ENCODE results near the gene EMD.

- no peak for TF ChIP-seq RAD21 (IDR thresholded peaks at IDR 0.05; ENCODE audit: low read depth)
- TF ChIP-seq EP300 (IDR thresholded peaks at IDR 0.05; ENCODE audit: borderline replicate concordance), result no peak
- TF ChIP-seq FOXM1 (IDR thresholded peaks at IDR 0.05; ENCODE audit: borderline replicate concordance, low read depth), result no peak
- no peak for TF ChIP-seq NFIC (IDR thresholded peaks at IDR 0.05)
- TF ChIP-seq, protein P1, sequence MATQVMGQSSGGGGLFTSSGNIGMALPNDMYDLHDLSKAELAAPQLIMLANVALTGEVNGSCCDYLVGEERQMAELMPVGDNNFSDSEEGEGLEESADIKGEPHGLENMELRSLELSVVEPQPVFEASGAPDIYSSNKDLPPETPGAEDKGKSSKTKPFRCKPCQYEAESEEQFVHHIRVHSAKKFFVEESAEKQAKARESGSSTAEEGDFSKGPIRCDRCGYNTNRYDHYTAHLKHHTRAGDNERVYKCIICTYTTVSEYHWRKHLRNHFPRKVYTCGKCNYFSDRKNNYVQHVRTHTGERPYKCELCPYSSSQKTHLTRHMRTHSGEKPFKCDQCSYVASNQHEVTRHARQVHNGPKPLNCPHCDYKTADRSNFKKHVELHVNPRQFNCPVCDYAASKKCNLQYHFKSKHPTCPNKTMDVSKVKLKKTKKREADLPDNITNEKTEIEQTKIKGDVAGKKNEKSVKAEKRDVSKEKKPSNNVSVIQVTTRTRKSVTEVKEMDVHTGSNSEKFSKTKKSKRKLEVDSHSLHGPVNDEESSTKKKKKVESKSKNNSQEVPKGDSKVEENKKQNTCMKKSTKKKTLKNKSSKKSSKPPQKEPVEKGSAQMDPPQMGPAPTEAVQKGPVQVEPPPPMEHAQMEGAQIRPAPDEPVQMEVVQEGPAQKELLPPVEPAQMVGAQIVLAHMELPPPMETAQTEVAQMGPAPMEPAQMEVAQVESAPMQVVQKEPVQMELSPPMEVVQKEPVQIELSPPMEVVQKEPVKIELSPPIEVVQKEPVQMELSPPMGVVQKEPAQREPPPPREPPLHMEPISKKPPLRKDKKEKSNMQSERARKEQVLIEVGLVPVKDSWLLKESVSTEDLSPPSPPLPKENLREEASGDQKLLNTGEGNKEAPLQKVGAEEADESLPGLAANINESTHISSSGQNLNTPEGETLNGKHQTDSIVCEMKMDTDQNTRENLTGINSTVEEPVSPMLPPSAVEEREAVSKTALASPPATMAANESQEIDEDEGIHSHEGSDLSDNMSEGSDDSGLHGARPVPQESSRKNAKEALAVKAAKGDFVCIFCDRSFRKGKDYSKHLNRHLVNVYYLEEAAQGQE (IDR thresholded peaks at IDR 0.05; ENCODE audit: low read depth), result no peak
- TF ChIP-seq TCF12 (IDR thresholded peaks at IDR 0.05; ENCODE audit: low read depth), result no peak
- no peak for TF ChIP-seq CREB1 (IDR thresholded peaks at IDR 0.05; ENCODE audit: low read depth)
- TF ChIP-seq, protein P2, sequence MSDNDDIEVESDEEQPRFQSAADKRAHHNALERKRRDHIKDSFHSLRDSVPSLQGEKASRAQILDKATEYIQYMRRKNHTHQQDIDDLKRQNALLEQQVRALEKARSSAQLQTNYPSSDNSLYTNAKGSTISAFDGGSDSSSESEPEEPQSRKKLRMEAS (IDR thresholded peaks at IDR 0.05), result no peak
- TF ChIP-seq CEBPB (IDR thresholded peaks at IDR 0.05), result no peak
These were observed 24.6 kb upstream of the EMD start for GRCh38 chrX:154354516-154354915.
